H1 (cell line): ENCODE results near the gene LCN15. TPM values are rescaled to one million over a fixed set of nuclear protein-coding genes. Genes with fewer than 3 reads are reported as not detected.

Source experiments
- ATF3 ChIP-seq: IDR thresholded peaks from 2 replicates; pipeline ENCODE4 v1.6.1; 2011; ENCODE audit warnings: low read depth, mild to moderate bottlenecking, low read length; ENCODE audit not compliant: insufficient read depth
- CTBP2 ChIP-seq: IDR thresholded peaks from 2 replicates; pipeline ENCODE4 v1.7.0; 2011; ENCODE audit warnings: borderline replicate concordance, mild to moderate bottlenecking, moderate library complexity, mixed read lengths, low read length; ENCODE audit not compliant: insufficient read depth, insufficient read length
- SP2 ChIP-seq: IDR thresholded peaks from 2 replicates; pipeline ENCODE4 v1.6.1; 2012; ENCODE audit warnings: mild to moderate bottlenecking, low read length, inconsistent platforms
- SP4 ChIP-seq: IDR thresholded peaks from 2 replicates; pipeline ENCODE4 v1.6.1; 2012; ENCODE audit warnings: low read length, inconsistent platforms
- polyA plus RNA-seq, 7 experiments: library from polyadenylated mRNA; depleted of rRNA in 3 of 7; stranded (reverse) in 5 of 7; unstranded in 2 of 7; fragments of >200 nt in 5 of 7; fragments of 200-250 nt in 2 of 7; gene quantifications; 1 replicate in 5 of 7; 2 replicates in 1 of 7; 4 replicates in 1 of 7; pipeline versions ENCODE4 v1.2.1 to v1.2.3, GENCODE V29; 2011 to 2013; ENCODE audit warnings: missing spikeins in 2 of 7, mixed read lengths in 2 of 7
- total RNA-seq: library from RNA; stranded (reverse); fragmentation: NEBNext Ultra II Directional; extraction: Animal tissue kit (Norgen Biotek cat#: 25700); gene quantifications from 2 replicates; pipeline ENCODE4 v1.2.1, GENCODE V29; 2021

LCN15 gene
- total and polyA plus RNA-seq, 2 of the 8 experiments (the other 6 are each of a cell fraction or from before 2014, with no cell fraction given): 0.08 to 0.47 TPM

- TF ChIP-seq CTBP2: no peak
- TF ChIP-seq SP2: no peak
- no peak for TF ChIP-seq SP4
- no peak for TF ChIP-seq ATF3
Observed at GRCh38 chr9:136745389-136746154, 18.7 kb downstream of the LCN15 start (continued).
